Stimulated activated CD8-positive, alpha-beta memory T cell treated with anti-CD3 and anti-CD28 coated beads, Interleukin-2, amount 100 ng/mL, for 48 hours (primary cell): ENCODE data around the gene PALM3.

Experiments
- DNase-seq, 2 donors: peaks; one replicate each; pipeline ENCODE4 v3.0.0-alpha.2; 2020; ENCODE audit warnings: low read depth in 2 of 2

The PALM3 gene

GRCh38 chr19:14061751-14062557 is at the start of gene PALM3:
PALM3 (minus strand) TSS chr19:14062076; CDS start chr19:14061980, 96 bp downstream.
- DNase-seq = no peak

- no peak for DNase-seq
Observed at GRCh38 chr19:14111486-14111885, 49.6 kb upstream of the PALM3 start.

- DNase-seq = no peak
Observed at GRCh38 chr19:14110650-14111049, 48.8 kb upstream of the PALM3 start.

- no peak for DNase-seq
Observed at GRCh38 chr19:14107581-14108461, 45.9 kb upstream of the PALM3 start.

GRCh38 chr19:14106840-14107239 is 45.0 kb upstream of the PALM3 start:
- no peak for DNase-seq

- DNase-seq = no peak
Observed at GRCh38 chr19:14105680-14106079, 43.8 kb upstream of the PALM3 start.

- DNase-seq = no peak
Observed at GRCh38 chr19:14103310-14103709, 41.4 kb upstream of the PALM3 start.

GRCh38 chr19:14102756-14103155 is 40.9 kb upstream of the PALM3 start:
- DNase-seq = no peak

- no peak for DNase-seq
Observed at GRCh38 chr19:14102102-14102696, 40.3 kb upstream of the PALM3 start.

GRCh38 chr19:14101003-14101545 is 39.2 kb upstream of the PALM3 start:
- no peak for DNase-seq

- DNase-seq = no peak
Observed at GRCh38 chr19:14097532-14098151, 35.8 kb upstream of the PALM3 start.

- no peak for DNase-seq
Observed at GRCh38 chr19:14096272-14096992, 34.6 kb upstream of the PALM3 start.

GRCh38 chr19:14094854-14095253 is 33.0 kb upstream of the PALM3 start:
- DNase-seq = no peak

- DNase-seq = no peak
Observed at GRCh38 chr19:14093117-14093823, 31.4 kb upstream of the PALM3 start.

GRCh38 chr19:14091813-14092462 is 30.1 kb upstream of the PALM3 start:
- DNase-seq = peak in 1 of 2 donors; percentile 17

GRCh38 chr19:14091081-14091812 is 29.4 kb upstream of the PALM3 start:
- DNase-seq = peak; percentile 67 to 68

- peak; percentile 67 to 78 for DNase-seq
Observed at GRCh38 chr19:14090509-14091080, 28.7 kb upstream of the PALM3 start, which contains the start of gene SAMD1. SAMD1 (minus strand) TSS chr19:14090751.

GRCh38 chr19:14089662-14090508 is 28.0 kb upstream of the PALM3 start:
- DNase-seq = peak in 1 of 2 donors; percentile 44
